IMR-90 (cell line): ENCODE measurements around the gene FAM13B.
A peak's percentile ranks its signal among the peaks of the same experiment; 100 is the strongest.

Experiments
- BHLHE40 ChIP-seq: fragments of 150-350 bp; IDR thresholded peaks from 2 replicates; pipeline ENCODE4 v1.6.1; 2016; ENCODE audit warnings: mild to moderate bottlenecking, low read depth, low read length
- CHD1 ChIP-seq: IDR thresholded peaks from 2 replicates; pipeline ENCODE4 v1.6.1; 2012; ENCODE audit warnings: low read depth, low read length, improper control_type of control experiment
- CTCF ChIP-seq: conservative IDR thresholded peaks from 2 replicates; pipeline ENCODE4 v1.5.1; 2012; ENCODE audit warnings: mild to moderate bottlenecking, low read depth, low read length, improper control_type of control experiment
- MAFK ChIP-seq: IDR thresholded peaks from 2 replicates; pipeline ENCODE4 v1.6.1; 2012; ENCODE audit warnings: low read depth, low read length, improper control_type of control experiment
- POLR2A ChIP-seq: IDR thresholded peaks from 2 replicates; pipeline ENCODE4 v1.6.1; 2012; ENCODE audit warnings: mild to moderate bottlenecking, low read depth, low read length
- SMC3 ChIP-seq: fragments of 150-350 bp; IDR thresholded peaks from 2 replicates; pipeline ENCODE4 v1.6.1; 2016; ENCODE audit warnings: low read depth, mild to moderate bottlenecking, antibody characterized with exemption, low read length, moderate library complexity

- TF ChIP-seq CHD1 = no peak
- TF ChIP-seq POLR2A = no peak
- peak; percentile 99 for TF ChIP-seq CTCF
- peak; percentile 72 for TF ChIP-seq SMC3
- TF ChIP-seq BHLHE40 = no peak
- no peak for TF ChIP-seq MAFK
These were observed 3.0 kb upstream of the FAM13B start for GRCh38 chr5:138035605-138036537.
